GM06990 (cell line): Measurements from ENCODE around the gene DDIT4.

ENCODE experiments used
- DNase-seq: peaks from one replicate; pipeline ENCODE4 v3.0.0-alpha.2; 2011; ENCODE audit not compliant: insufficient read length; ENCODE audit errors: extremely low read depth
- H3K27me3 ChIP-seq: replicated peaks from 2 replicates; pipeline ENCODE4 v1.6.0; 2011; ENCODE audit warnings: low read length; ENCODE audit not compliant: control insufficient read depth, insufficient read depth
- H3K36me3 ChIP-seq: 2 replicates; pipeline ENCODE4 v1.5.1; 2011; ENCODE audit warnings: low read length; ENCODE audit not compliant: control insufficient read depth, insufficient read depth
- H3K4me3 ChIP-seq: replicated peaks from 2 replicates; pipeline ENCODE4 v1.5.1; 2011; ENCODE audit warnings: low read depth, mild to moderate bottlenecking, control low read depth, low read length
- CTCF ChIP-seq: IDR thresholded peaks from 2 replicates; pipeline ENCODE4 v1.5.1; 2011; ENCODE audit warnings: low read length, control low read depth, mild to moderate bottlenecking, inconsistent platforms; ENCODE audit not compliant: insufficient read depth, poor library complexity, severe bottlenecking

The DDIT4 gene

GRCh38 chr10:72258617-72259016 is 15.1 kb upstream of the DDIT4 start:
- DNase-seq: no peak
- no peaks in the 10 kb centered on the region for H3K36me3 ChIP-seq
- no peak overlapping the region for H3K4me3 ChIP-seq
- no peaks in the 10 kb centered on the region for H3K27me3 ChIP-seq
- no peak for TF ChIP-seq CTCF

GRCh38 chr10:72259491-72260238 is 14.1 kb upstream of the DDIT4 start:
- H3K27me3 ChIP-seq: no peaks in the 10 kb centered on the region
- peak overlapping the region; percentile 15 for H3K4me3 ChIP-seq
- no peak for DNase-seq
- H3K36me3 ChIP-seq: no peaks in the 10 kb centered on the region
- no peak for TF ChIP-seq CTCF

- Histone ChIP-seq H3K4me3 (peak overlapping the region; percentile 64), H3K36me3 (no peaks in the 10 kb centered on the region), H3K27me3 (no peaks in the 10 kb centered on the region)
- peak; percentile 93 for DNase-seq
- TF ChIP-seq CTCF: no peak
Measured at GRCh38 chr10:72260239-72260975, 13.3 kb upstream of the DDIT4 start.

GRCh38 chr10:72260976-72261783 is 12.5 kb upstream of the DDIT4 start:
- H3K36me3 ChIP-seq: no peaks in the 10 kb centered on the region
- no peak for TF ChIP-seq CTCF

GRCh38 chr10:72261784-72262404 is 11.8 kb upstream of the DDIT4 start:
- no peak for TF ChIP-seq CTCF
- Histone ChIP-seq H3K4me3 (no peak overlapping the region), H3K36me3 (no peaks in the 10 kb centered on the region), H3K27me3 (no peaks in the 10 kb centered on the region)
- DNase-seq: no peak

More at GRCh38 chr10:72260976-72261783, 12.5 kb upstream of the DDIT4 start:
- peak overlapping the region; percentile 64 for H3K4me3 ChIP-seq
- DNase-seq: no peak
- no peaks in the 10 kb centered on the region for H3K27me3 ChIP-seq
